HCT116 (cell line): ENCODE results near the gene LIPT2. TPM values are rescaled to one million over a fixed set of nuclear protein-coding genes. Genes with fewer than 3 reads are reported as not detected.
"Not testable (repeated sequence)": the region's sequence is repeated elsewhere in the genome, so short reads cannot be mapped to it uniquely, and the experiment has no call there.

Experiments used
- ATAC-seq: fragments of 200-7000 bp; cut with Tn5 transposase; 2 replicates; pipeline ENCODE4 v1.9.1; 2020; ENCODE audit warnings: mild to moderate bottlenecking, moderate library complexity
- BruUV-seq: library from RNA; stranded (reverse); fragments of 400-500 nt; replicated peaks from 2 replicates; lab custom pipeline; 2021; lab: Mats Ljungman, UMichigan
- CTCF ChIA-PET: fragments of 300-600 bp; sonication (Branson Sonifier 250); formaldehyde crosslinking; loops from one replicate; lab custom pipeline; 2021; ENCODE audit warnings: antibody characterized with exemption; lab: Charles Lee
- POLR2A ChIA-PET: fragments of 300-600, 350-600 bp; sonication (Branson Sonifier 250); formaldehyde crosslinking; loops from one replicate; lab custom pipeline; 2021; ENCODE audit warnings: antibody characterized with exemption; lab: Charles Lee
- RAD21 ChIA-PET, 2 experiments: fragments of 300-600 bp; sonication (Branson Sonifier 250); formaldehyde crosslinking; loops; one replicate each; lab custom pipeline; 2023; ENCODE audit warnings: low total read pairs in 2 of 2; ENCODE audit not compliant: uncharacterized antibody in 2 of 2, unreplicated experiment in 2 of 2, low non-redundant PET in 1 of 2; lab: Charles Lee
- DNase-seq: peaks from one replicate; pipeline ENCODE4 v3.0.0-alpha.2; 2010; ENCODE audit warnings: low read depth, low spot score
- H2AFZ ChIP-seq: fragments of 200-600 bp; shearing (Covaris generic), sonication (generic); 2 replicates; pipeline ENCODE4 v1.6.1; 2017; ENCODE audit warnings: low read depth, mixed run types, mixed read lengths, antibody characterized with exemption, low read length; ENCODE audit not compliant: poor library complexity, severe bottlenecking
- H3K27ac ChIP-seq: 2 replicates; pipeline ENCODE4 v1.5.1; 2012; ENCODE audit warnings: low read depth, low read length
- H3K27me3 ChIP-seq: fragments of 200-600 bp; sonication (generic); 2 replicates; pipeline ENCODE4 v1.6.1; 2016; ENCODE audit warnings: mixed run types, low read length, mixed read lengths; ENCODE audit not compliant: insufficient read depth
- H3K36me3 ChIP-seq, 2 experiments: fragments of 200-500 bp in 1 of 2; fragments of 200-600 bp in 1 of 2; sonication (Bioruptor generic) in 1 of 2; sonication (generic) in 1 of 2; 2 replicates each; pipeline versions ENCODE4 v1.5.1 to v1.6.1; 2014 to 2016; ENCODE audit warnings: low read length in 2 of 2, inconsistent platforms in 1 of 2, mixed read lengths in 1 of 2, mixed run types in 1 of 2; ENCODE audit not compliant: insufficient read depth in 2 of 2, control insufficient read depth in 1 of 2
- H3K4me1 ChIP-seq, 2 experiments: fragments of 200-600 bp in 1 of 2; sonication (generic) in 1 of 2; 2 replicates each; pipeline versions ENCODE4 v1.5.1 to v1.6.1; 2012 to 2017; ENCODE audit warnings: low read length in 2 of 2, inconsistent platforms in 1 of 2, mild to moderate bottlenecking in 1 of 2, mixed read lengths in 1 of 2, mixed run types in 1 of 2, moderate library complexity in 1 of 2; ENCODE audit not compliant: insufficient read depth in 2 of 2, control insufficient read depth in 1 of 2
- H3K4me2 ChIP-seq: fragments of 200-600 bp; sonication (generic); 2 replicates; pipeline ENCODE4 v1.6.1; 2017; ENCODE audit warnings: mixed run types, low read length, mixed read lengths
- H3K4me3 ChIP-seq, 2 experiments: fragments of 200-600 bp in 1 of 2; sonication (generic) in 1 of 2; replicated peaks in 1 of 2; 2 replicates each; pipeline ENCODE4 v1.5.1; 2011 to 2016; ENCODE audit warnings: low read length in 2 of 2, control low read depth in 1 of 2, low read depth in 1 of 2, mild to moderate bottlenecking in 1 of 2, mixed read lengths in 1 of 2, mixed run types in 1 of 2
- H3K79me2 ChIP-seq: fragments of 200-600 bp; sonication (generic); 2 replicates; pipeline ENCODE4 v1.6.1; 2017; ENCODE audit warnings: mild to moderate bottlenecking, mixed run types, low read length, moderate library complexity, mixed read lengths; ENCODE audit not compliant: insufficient read depth
- H3K9ac ChIP-seq: fragments of 200-600 bp; sonication (generic); 2 replicates; pipeline ENCODE4 v1.6.1; 2016; ENCODE audit warnings: low read length, mixed read lengths
- H3K9me2 ChIP-seq: fragments of 200-600 bp; sonication (generic), shearing (Covaris generic); 2 replicates; pipeline ENCODE4 v1.6.1; 2017; ENCODE audit warnings: mixed run types, mild to moderate bottlenecking, moderate library complexity; ENCODE audit not compliant: insufficient read depth
- H3K9me3 ChIP-seq, 2 experiments: fragments of 200-500 bp in 1 of 2; fragments of 200-600 bp in 1 of 2; sonication (Bioruptor generic) in 1 of 2; sonication (generic) in 1 of 2; 2 replicates each; pipeline ENCODE4 v1.6.1; 2014 to 2017; ENCODE audit warnings: low read length in 2 of 2, mixed read lengths in 2 of 2, inconsistent platforms in 1 of 2, low read depth in 1 of 2, mild to moderate bottlenecking in 1 of 2, mixed run types in 1 of 2, moderate library complexity in 1 of 2; ENCODE audit not compliant: control insufficient read depth in 1 of 2, insufficient read depth in 1 of 2
- H4K20me1 ChIP-seq: fragments of 200-600 bp; sonication (generic), shearing (Covaris generic); 2 replicates; pipeline ENCODE4 v1.6.1; 2017; ENCODE audit warnings: mixed run types, mild to moderate bottlenecking, moderate library complexity; ENCODE audit not compliant: insufficient read depth
- CEBPB ChIP-seq: IDR thresholded peaks from 2 replicates; pipeline ENCODE4 v1.6.1; 2012; ENCODE audit warnings: low read depth
- JUND ChIP-seq: IDR thresholded peaks from 2 replicates; pipeline ENCODE4 v1.6.1; 2012
- POLR2AphosphoS5 ChIP-seq: IDR thresholded peaks from 2 replicates; pipeline ENCODE4 v1.6.1; 2011; ENCODE audit warnings: mild to moderate bottlenecking, low read depth, low read length, moderate library complexity
- SP1 ChIP-seq: IDR thresholded peaks from 2 replicates; pipeline ENCODE4 v1.6.1; 2012; ENCODE audit warnings: low read depth
- SRF ChIP-seq: IDR thresholded peaks from 2 replicates; pipeline ENCODE4 v1.6.1; 2012; ENCODE audit warnings: low read depth
- intact Hi-C: fragments of 100-400 bp; cut with micrococcal nuclease; formaldehyde crosslinking; loops from 2 replicates; pipeline ENCODE4 v1.10.0; 2022
- total RNA-seq: library from RNA; stranded (reverse); gene quantifications from one replicate; pipeline ENCODE4 v1.2.1, GENCODE V29; 2021; ENCODE audit not compliant: unreplicated experiment

Gene LIPT2
- total RNA-seq, 1 experiment from 2014 or later, result 3.4 TPM

DNA sequence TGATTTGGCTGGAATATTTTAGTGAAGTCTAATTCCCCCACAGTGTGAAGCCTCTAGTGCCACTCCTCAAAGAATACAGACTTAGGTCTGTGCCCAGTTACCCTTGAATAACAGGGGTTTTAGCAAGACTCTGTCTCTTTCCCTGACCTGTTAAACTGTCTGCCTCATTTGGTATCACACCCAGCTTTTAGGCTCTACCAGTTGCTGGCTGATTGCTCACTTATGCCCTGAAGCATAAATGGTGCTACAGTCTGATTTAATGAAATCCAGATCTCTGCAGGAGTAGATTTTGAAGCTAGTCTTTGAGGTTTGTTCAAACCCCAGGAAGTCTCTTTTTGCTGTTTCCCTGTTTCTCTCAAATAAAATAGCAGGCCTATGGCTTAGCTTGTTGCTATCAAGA, 45.2 kb upstream of the LIPT2 start:
- RAD21 ChIA-PET, result interaction anchor here in 1 of 2 experiments (0.7 kb wide), 1 partner anchor 15 kb away, joined by 3 read pairs; no protein-coding TSS in a partner anchor
- Histone ChIP-seq H3K27me3 (no peaks in the 10 kb centered on the region), H3K27ac (no peak overlapping the region), H2AFZ (no peak overlapping the region), H3K4me3 (no peak overlapping the region), H3K79me2 (no peaks in the 10 kb centered on the region), H4K20me1 (no peaks in the 10 kb centered on the region), H3K9ac (no peak overlapping the region), H3K9me2 (no peaks in the 10 kb centered on the region), H3K9me3 (no peaks in the 10 kb centered on the region), H3K4me1 (no peaks in the 10 kb centered on the region), H3K4me2 (no peak overlapping the region), H3K36me3 (no peaks in the 10 kb centered on the region)
- intact Hi-C loops, result no loop called here
- CTCF ChIA-PET, result no interaction called here
- DNase-seq (no peak), ATAC-seq (no peak)
- no peak for TF ChIP-seq SP1
- TF ChIP-seq SRF, result no peak
- TF ChIP-seq JUND, result no peak
- no TSS peak for BruUV-seq
- POLR2A ChIA-PET, result no interaction called here

GRCh38 chr11:74535371-74536160, 42.0 kb upstream of the LIPT2 start:
- ChIA-PET RAD21 (no interaction called here), POLR2A (no interaction called here), CTCF (no interaction called here)
- H3K27me3 ChIP-seq, result no peaks in the 10 kb centered on the region
- DNase-seq (no peak), ATAC-seq (no peak)
- peaks cover 0 to 17% of the 10 kb centered on the region in 2 experiments; a peak in 2 of 4 replicates for H3K4me1 ChIP-seq
- no peak overlapping the region for H2AFZ ChIP-seq
- intact Hi-C loops, result no loop called here
- no peaks in the 10 kb centered on the region for H3K79me2 ChIP-seq
- no peak overlapping the region for H3K4me3 ChIP-seq
- H3K9ac ChIP-seq, result no peak overlapping the region
- H3K36me3 ChIP-seq, result no peaks in the 10 kb centered on the region
- no TSS peak for BruUV-seq
- TF ChIP-seq CEBPB (no peak), SRF (no peak), POLR2AphosphoS5 (no peak)
- H3K4me2 ChIP-seq, result no peak overlapping the region
- H4K20me1 ChIP-seq, result no peaks in the 10 kb centered on the region
- H3K27ac ChIP-seq, result no peak overlapping the region
- H3K9me2 ChIP-seq, result no peaks in the 10 kb centered on the region
- no peaks in the 10 kb centered on the region for H3K9me3 ChIP-seq

GRCh38 chr11:74534946-74535275, 41.4 kb upstream of the LIPT2 start:
- BruUV-seq, H3K9ac ChIP-seq, H3K4me3 ChIP-seq, H3K9me2 ChIP-seq, H3K27ac ChIP-seq, POLR2A ChIA-PET, H4K20me1 ChIP-seq, DNase-seq, H2AFZ ChIP-seq, intact Hi-C loops, H3K27me3 ChIP-seq, ATAC-seq, RAD21 ChIA-PET, H3K36me3 ChIP-seq, H3K9me3 ChIP-seq, H3K4me2 ChIP-seq, H3K79me2 ChIP-seq: not testable (repeated sequence)
- CTCF ChIA-PET, result interaction anchor here (0.5 kb wide), 1 partner anchor 91 kb away, joined by 3 read pairs; no protein-coding TSS in a partner anchor
- peaks cover 0 to 17% of the 10 kb centered on the region in 2 experiments; a peak in 2 of 4 replicates for H3K4me1 ChIP-seq
